HG03442 (cell line): ENCODE results near the gene PSIP1.
"Not testable (repeated sequence)": the region's sequence is repeated elsewhere in the genome, so short reads cannot be mapped to it uniquely, and the experiment has no call there.

Source experiments
- ATAC-seq: cut with Tn5 transposase; IDR thresholded peaks from one replicate; pipeline ENCODE4 v1.9.1; 2021; ENCODE audit warnings: mild to moderate bottlenecking, moderate library complexity; ENCODE audit not compliant: unreplicated experiment

Gene PSIP1

DNA sequence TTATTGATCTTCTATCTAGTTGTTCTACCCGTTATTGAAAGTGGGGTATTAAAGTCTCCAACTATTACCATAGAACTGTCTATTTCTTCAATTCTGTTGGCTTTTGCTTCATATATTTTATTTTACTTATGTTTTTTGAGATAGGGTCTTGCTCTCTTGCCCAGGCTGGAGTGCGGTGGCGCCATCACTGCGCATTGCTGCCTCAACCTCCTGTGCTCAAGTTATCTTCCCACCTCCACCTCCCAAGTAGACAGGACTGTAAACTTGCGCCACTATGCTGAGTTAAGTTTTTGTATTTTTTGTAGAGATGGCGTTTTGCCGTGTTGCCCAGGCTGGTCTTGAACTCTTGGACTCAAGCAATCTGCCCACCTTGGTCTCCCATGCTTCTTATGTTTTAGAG, 71.9 kb downstream of the PSIP1 start:
- no peak for ATAC-seq

DNA sequence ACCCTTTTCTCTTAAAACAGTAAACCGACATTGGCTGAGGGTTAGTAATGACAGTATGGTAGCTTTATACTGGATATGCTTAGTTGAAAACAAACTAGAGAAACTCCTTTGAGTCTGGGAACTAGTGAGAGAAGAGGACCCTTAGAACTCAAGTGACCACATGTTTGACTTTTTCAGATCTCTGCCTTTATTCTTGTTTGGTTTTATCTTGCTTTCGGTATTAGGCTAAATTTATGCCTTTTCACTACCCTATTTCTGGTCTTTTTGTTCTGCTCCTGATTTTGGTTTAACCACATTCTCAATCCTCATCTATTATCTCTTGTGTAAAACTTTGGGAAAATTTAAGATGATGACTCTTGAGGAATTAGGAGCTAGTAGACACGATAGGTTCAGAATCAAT, 77.1 kb downstream of the PSIP1 start:
- ATAC-seq: peak; percentile 61

DNA sequence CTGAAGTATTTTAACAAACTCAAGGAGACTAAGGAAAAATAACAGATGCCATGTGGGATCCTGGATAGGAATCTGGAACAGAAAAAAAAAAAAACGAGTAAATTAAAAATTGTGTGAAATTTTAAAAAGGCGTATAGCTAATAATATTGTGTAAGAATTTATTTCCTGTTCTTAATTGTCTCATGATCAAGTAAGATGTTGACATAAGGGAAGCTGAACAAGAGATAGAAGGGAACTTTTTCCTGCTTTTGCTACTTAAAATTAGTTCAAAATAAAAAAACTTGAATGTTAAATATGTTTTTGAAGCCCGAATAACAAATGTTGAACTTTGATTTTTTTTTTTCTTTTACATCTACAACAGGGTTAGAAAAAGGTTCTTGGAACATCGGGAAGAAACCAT, 77.6 kb downstream of the PSIP1 start:
- no peak for ATAC-seq

DNA sequence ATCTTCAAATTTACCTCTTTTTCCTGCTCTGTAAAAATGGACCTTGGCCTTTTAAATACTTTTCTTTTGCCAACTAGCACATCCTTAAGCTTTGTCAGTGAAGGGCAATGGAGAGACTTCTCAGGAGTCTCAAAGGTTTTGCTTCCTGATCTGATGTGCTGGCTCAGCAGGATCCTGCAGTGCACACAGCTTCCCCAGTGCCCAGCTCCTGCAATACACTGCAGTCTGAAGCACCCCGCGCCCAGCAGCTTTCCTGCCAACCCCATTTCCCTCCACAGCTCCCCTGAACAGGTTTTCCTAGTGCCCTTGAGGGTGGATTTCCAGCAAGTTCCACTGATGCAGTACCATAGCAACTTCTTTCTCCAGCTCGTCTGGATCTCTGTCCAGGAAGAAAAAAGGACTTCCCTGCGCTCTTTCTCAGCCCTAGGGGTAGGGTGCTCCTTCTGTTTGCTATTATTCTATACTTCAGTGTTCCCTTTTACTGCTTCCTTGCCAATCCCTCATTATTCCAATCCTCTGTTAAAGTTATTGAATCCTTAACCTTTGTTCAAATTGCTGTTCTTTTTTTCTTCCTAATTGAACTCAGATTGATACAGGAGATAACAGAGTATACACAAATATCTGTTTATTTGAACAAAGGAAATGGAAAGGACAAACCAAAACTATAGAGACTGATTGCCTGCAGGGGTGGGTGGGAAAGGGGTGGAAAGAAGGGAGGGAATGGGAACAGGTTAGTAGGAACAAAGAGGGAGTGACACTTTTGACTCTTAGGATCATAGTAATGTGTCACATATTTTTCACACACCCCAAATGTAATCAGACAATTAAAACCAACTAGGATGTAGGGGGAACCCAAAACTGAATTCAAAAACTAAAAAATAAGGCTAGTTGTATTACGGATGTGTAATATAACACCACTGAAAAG, 79.6 kb downstream of the PSIP1 start:
- no peak for ATAC-seq

DNA sequence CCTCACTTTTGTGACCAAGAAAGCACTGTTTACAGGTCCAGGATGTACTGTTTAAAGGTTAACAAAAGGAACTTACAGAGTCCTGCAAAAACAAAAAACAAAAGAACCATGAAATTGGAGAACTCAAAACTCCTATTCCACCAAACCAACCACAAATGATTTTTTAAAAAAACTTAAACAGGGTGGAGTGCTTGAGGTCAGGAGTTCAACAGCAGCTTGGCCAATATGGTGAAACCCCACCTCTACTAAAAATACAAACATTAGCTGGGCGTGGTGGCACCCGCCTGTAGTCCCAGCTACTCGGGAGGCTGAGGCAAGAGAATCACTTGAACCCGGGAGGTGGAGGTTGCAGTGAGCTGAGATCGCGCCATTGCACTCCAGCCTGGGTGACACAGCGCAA, 83.1 kb downstream of the PSIP1 start:
- ATAC-seq: not testable (repeated sequence)

DNA sequence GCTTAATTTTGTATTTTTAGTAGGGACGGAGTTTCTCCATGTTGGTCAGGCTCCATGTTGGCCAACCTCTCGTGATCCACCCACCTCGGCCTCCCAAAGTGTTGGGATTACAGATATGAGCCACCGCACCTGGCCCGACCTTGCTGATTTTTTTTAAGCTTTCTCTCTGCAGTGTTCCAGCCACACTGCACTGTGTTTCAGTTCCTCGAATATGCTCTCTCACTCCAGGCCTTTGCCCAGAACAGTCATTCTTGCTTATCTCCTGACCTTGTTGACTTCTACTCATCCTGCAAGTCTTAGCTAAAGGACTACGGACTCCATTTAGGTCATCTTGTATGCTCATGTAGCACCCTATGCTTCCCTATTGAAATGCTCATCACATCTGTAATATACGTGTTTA, 84.8 kb downstream of the PSIP1 start:
- ATAC-seq: peak; percentile 36

DNA sequence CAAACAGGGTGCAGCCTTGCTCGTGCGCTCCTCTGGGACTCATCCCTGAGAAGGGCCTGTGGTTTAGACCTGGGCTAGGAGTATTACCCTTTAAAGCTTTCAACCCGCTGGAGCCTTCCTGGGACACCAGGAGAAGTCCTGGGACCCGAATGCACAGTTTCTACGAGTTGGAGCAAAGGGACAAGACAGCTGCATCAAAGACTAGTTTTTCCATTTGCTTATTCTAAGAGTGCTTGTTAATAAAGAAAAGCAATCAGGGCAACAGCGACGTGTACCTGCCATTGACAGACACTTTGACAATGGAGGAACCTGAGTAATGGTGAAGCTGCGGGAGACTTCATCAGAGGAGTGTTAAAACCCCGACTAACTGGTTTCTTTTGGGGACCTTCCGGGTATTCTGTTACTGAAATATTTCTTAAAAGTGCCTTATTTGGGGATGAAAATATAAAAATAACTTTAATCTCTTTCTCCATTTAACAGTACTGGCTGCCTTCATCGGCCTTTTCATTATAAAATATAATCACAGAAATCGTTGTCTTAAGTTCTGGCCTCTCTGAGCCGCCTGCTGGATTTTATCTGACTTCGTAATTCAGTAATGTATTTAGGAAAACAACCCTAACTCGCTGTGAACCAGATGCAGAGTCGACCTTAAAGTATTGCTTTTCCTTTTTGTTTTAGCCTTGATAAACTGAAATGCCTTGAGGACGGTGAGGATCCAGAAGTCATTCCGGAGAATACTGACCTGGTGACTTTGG, 87.4 kb downstream of the PSIP1 start:
- no peak for ATAC-seq

DNA sequence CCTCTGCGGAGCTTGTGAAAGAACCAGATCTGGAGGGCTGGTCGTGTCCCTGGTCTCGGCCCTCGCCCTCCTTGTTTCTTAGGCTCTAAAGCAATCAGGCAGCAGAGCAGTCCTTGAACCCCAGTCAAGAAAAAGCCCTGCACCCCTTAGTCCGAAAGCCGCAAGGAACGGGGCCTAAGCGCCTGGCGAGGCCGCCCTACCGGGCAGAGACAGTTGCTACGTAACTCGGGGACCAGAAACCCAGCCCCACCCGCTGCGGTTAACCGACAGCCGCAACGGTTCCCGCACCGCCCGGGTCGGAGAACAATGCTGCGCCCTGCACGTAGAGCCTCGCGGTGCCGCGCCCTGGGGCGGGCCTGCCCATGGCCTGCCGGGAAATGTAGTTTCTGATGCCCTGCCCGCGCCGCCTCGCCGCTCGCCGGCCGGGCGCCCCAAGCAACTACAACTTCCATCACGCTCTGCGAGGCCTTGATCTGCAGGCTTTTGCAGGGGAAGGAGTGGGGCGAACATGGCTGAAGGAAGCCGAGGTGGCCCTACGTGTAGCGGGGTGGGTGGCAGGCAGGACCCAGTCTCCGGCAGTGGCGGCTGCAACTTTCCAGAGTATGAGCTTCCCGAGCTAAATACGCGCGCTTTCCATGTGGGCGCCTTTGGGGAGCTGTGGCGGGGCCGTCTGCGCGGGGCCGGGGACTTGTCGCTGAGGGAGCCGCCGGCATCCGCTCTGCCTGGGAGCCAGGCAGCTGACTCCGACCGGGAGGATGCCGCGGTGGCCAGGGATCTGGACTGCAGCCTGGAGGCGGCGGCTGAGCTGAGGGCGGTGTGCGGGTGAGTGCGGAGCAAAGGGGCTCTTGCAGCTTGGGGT, 88.2 kb downstream of the PSIP1 start, which contains the start of gene SNAPC3:
SNAPC3 (plus strand) TSS at position 505 of the 859 bp plus-strand sequence; CDS start at position 509, 4 bp downstream.
- ATAC-seq: peak; percentile 96

DNA sequence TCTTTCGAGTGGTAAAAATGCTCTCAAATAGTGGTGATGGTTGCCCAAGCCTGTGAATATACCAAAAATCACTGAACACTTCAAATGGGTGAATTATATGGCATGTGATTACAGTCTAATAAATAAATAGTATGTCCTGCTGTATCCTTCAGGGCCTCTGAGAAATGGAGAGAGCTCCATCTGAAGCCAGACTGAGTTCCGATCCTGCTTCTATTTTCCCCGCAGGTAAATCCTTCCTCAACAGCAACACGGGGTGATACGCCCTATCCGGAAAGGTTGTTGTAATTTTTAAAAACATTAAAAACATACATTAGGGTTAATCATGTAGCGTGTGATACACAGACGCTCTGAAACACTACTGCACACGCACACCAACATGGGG, 88.8 kb downstream of the PSIP1 start:
- no peak for ATAC-seq

DNA sequence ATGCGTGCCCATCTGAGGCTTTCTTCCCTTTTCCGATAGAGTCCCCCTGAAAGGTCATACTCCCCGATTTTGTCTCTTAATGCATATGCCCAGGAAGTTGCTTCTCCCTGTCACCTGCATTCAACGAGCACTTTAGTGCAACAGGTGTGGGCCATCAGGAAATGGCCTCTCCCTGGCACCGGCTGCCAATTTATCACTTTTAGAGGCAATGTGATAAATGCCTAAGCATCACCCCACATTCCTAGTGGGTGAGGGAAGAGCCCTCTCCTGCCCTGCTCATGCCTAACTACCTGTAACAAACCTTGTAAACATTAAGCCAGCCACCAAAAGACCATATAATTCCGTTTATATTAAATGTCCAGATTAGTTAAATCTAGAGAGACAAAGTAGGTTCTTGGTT, 89.2 kb downstream of the PSIP1 start:
- no peak for ATAC-seq

DNA sequence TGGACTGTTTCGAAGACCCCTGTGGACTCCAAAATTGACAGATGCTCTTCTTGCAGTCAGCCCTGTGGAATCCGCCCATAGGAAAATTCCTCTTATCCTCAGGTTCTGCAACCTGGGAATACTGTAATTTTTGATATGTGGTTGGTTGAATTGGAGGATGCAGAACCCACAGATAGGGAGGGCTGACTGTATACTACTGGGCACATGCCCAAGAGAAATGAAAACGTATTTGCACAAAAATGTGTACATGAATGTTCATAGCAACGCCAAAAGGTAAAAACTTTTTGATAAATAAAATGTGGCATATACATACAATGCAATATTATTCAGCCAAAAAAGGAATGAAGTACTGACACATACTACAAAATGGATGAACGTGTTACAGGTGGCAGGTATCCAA, 90.0 kb downstream of the PSIP1 start:
- no peak for ATAC-seq

DNA sequence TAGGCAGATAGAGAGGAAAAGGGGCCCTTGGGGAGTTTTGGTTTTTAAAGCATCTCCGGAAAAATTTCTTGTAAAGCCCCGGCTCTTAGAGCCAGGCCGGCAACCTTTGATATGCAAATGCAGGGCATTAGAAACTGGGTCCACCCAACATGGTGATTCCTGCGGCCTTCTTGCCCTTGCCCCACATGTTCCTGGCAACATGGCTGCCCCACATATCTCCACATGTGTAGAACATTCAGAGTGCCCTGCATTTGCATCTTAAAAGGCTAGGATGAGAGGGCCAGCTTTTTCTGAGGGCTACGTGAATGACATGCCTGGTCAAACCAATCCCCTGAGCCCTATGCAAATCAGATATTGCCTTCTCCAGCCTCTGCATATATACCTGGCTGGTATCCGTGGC, 93.1 kb downstream of the PSIP1 start:
- ATAC-seq: no peak

DNA sequence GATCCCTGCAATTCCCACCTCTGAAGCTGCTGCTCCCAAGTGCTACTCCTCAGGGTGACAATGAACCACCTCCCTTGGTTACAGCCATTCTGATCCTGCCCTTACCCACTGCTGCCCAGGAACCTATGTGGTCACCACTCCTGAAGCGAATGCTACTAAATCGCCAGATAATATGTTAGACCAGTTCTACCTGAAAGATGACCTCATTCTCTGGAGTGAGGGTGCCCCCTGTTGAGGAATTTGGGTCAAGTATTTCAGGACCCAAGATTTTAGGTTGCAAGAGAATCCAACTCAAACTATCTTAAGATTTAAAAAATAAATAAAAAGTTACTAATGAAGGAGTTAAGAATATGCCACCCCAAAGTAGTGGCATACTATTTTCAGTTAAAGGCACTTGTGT, 93.9 kb downstream of the PSIP1 start:
- ATAC-seq: peak; percentile 72
